ENCODE measurements around the gene SLC13A4.

- TF ChIP-seq POLR2A (IDR thresholded peaks at IDR 0.05) = no peak
- TF ChIP-seq CTCF (IDR thresholded peaks at IDR 0.05) = no peak
Observed at GRCh38 chr7:135768467-135768866, 40.5 kb upstream of the SLC13A4 start.
